GM23338 (cell line): Measurements from ENCODE around the gene NEK6. TPM values are rescaled to one million over a fixed set of nuclear protein-coding genes. Genes with fewer than 3 reads are reported as not detected.

Experiments
- ATAC-seq: fragments of 200-7000 bp; cut with Tn5 transposase; 3 replicates; pipeline ENCODE4 v1.9.1; 2020
- DNase-seq: peaks from one replicate; pipeline ENCODE4 v3.0.0-alpha.2; 2015; ENCODE audit warnings: low spot score
- H2AFZ ChIP-seq: fragments of 200-600 bp; sonication (generic); 2 replicates; pipeline ENCODE4 v1.8.0; 2016; ENCODE audit warnings: antibody characterized with exemption, mild to moderate bottlenecking, moderate library complexity
- H3F3A ChIP-seq: fragments of 200-600 bp; sonication (generic); replicated peaks from 2 replicates; pipeline ENCODE4 v1.8.0; 2017; ENCODE audit warnings: antibody characterized with exemption, mixed run types, low read depth
- H3K27ac ChIP-seq: fragments of 200-600 bp; sonication (generic); 2 replicates; pipeline ENCODE4 v1.6.1; 2016; ENCODE audit warnings: low read depth
- H3K27me3 ChIP-seq: fragments of 200-600 bp; sonication (generic); 2 replicates; pipeline ENCODE4 v1.8.0; 2016; ENCODE audit warnings: mild to moderate bottlenecking, mixed run types, moderate library complexity; ENCODE audit not compliant: insufficient read depth
- H3K36me3 ChIP-seq: fragments of 200-600 bp; sonication (generic); 2 replicates; pipeline ENCODE4 v1.8.0; 2016; ENCODE audit warnings: mild to moderate bottlenecking; ENCODE audit not compliant: insufficient read depth
- H3K4me1 ChIP-seq: fragments of 200-600 bp; sonication (generic); 2 replicates; pipeline ENCODE4 v1.8.0; 2016; ENCODE audit warnings: mild to moderate bottlenecking, moderate library complexity; ENCODE audit not compliant: insufficient read depth
- H3K4me2 ChIP-seq: fragments of 200-600 bp; sonication (generic); 2 replicates; pipeline ENCODE4 v1.7.1; 2017; ENCODE audit warnings: mixed run types
- H3K4me3 ChIP-seq: fragments of 200-600 bp; sonication (generic); 2 replicates; pipeline ENCODE4 v1.6.1; 2016; ENCODE audit warnings: mixed run types
- H3K79me2 ChIP-seq: fragments of 200-600 bp; sonication (generic); replicated peaks from 2 replicates; pipeline ENCODE4 v1.8.0; 2017; ENCODE audit warnings: mild to moderate bottlenecking; ENCODE audit not compliant: insufficient read depth
- H3K9me2 ChIP-seq: fragments of 200-600 bp; sonication (generic); 2 replicates; pipeline ENCODE4 v1.8.0; 2017; ENCODE audit not compliant: insufficient read depth
- H4K20me1 ChIP-seq: fragments of 200-600 bp; sonication (generic); replicated peaks from 2 replicates; pipeline ENCODE4 v1.8.0; 2017; ENCODE audit warnings: mild to moderate bottlenecking; ENCODE audit not compliant: insufficient read depth
- H3K27ac Mint-ChIP-seq: 2 replicates; pipeline ENCODE4 v1.8.0; 2020; ENCODE audit warnings: inconsistent platforms, mild to moderate bottlenecking, moderate library complexity, mixed read lengths
- H3K27me3 Mint-ChIP-seq: 3 replicates; pipeline ENCODE4 v1.8.0; 2022; ENCODE audit warnings: low read depth, mild to moderate bottlenecking, moderate library complexity, mixed read lengths, inconsistent platforms; ENCODE audit not compliant: insufficient read depth, poor library complexity
- H3K36me3 Mint-ChIP-seq: 3 replicates; pipeline ENCODE4 v1.8.0; 2021; ENCODE audit warnings: low read depth, mild to moderate bottlenecking, inconsistent platforms, moderate library complexity, mixed read lengths
- H3K4me1 Mint-ChIP-seq: 3 replicates; pipeline ENCODE4 v1.8.0; 2020; ENCODE audit warnings: mild to moderate bottlenecking, inconsistent platforms, mixed read lengths
- H3K4me3 Mint-ChIP-seq: 3 replicates; pipeline ENCODE4 v1.8.0; 2021; ENCODE audit warnings: moderate library complexity, mild to moderate bottlenecking, inconsistent platforms, mixed read lengths
- H3K9me3 Mint-ChIP-seq: 3 replicates; pipeline ENCODE4 v1.8.0; 2020; ENCODE audit warnings: moderate library complexity, mild to moderate bottlenecking, inconsistent platforms, mixed read lengths
- CREB1 ChIP-seq: fragments of 250-450 bp; sonication (Bioruptor Pico); IDR thresholded peaks from 2 replicates; pipeline ENCODE4 v1.5.0; 2020; ENCODE audit warnings: low read depth, mild to moderate bottlenecking, moderate library complexity
- EZH2 ChIP-seq: fragments of 200-600 bp; sonication (generic); IDR thresholded peaks from one replicate; pipeline ENCODE4 v1.8.0; 2017; ENCODE audit warnings: antibody characterized with exemption, mild to moderate bottlenecking, low read depth; ENCODE audit not compliant: unreplicated experiment
- EZH2phosphoT487 ChIP-seq: fragments of 200-600 bp; sonication (generic); IDR thresholded peaks from one replicate; pipeline ENCODE4 v1.8.1; 2018; ENCODE audit warnings: antibody characterized with exemption; ENCODE audit not compliant: unreplicated experiment
- JUNB ChIP-seq: IDR thresholded peaks from one replicate; pipeline ENCODE4 v1.6.1; 2016; ENCODE audit warnings: antibody characterized with exemption; ENCODE audit not compliant: unreplicated experiment
- NANOG ChIP-seq: IDR thresholded peaks from 2 replicates; pipeline ENCODE4 v1.6.1; 2016; ENCODE audit warnings: antibody characterized with exemption, borderline replicate concordance
- POLR2AphosphoS5 ChIP-seq: IDR thresholded peaks from 2 replicates; pipeline ENCODE4 v1.6.1; 2016; ENCODE audit warnings: antibody characterized with exemption, low read depth
- STAT1 ChIP-seq: IDR thresholded peaks from one replicate; pipeline ENCODE4 v1.6.1; 2016; ENCODE audit warnings: antibody characterized with exemption; ENCODE audit not compliant: unreplicated experiment
- ZNF114 ChIP-seq: fragments of 250-450 bp; sonication (Bioruptor Pico); IDR thresholded peaks from 2 replicates; pipeline ENCODE4 v1.5.0; 2020; ENCODE audit warnings: mild to moderate bottlenecking, moderate library complexity
- ZNF331 ChIP-seq: fragments of 250-450 bp; sonication (Bioruptor Pico); IDR thresholded peaks from 2 replicates; pipeline ENCODE4 v1.5.0; 2020; ENCODE audit warnings: low read depth, mild to moderate bottlenecking, moderate library complexity
- polyA plus RNA-seq: library from polyadenylated mRNA; unstranded; fragments of >200 nt; fragmentation: Nextera tagmentation; extraction: Ambion mirVana; gene quantifications from 2 replicates; pipeline ENCODE4 v1.2.1, GENCODE V29; 2016
- total RNA-seq: library from RNA; depleted of rRNA; stranded (reverse); fragments of >200 nt; shearing (Covaris generic); gene quantifications from 2 replicates; pipeline ENCODE4 v1.2.3, GENCODE V29; 2014
- TF ChIP-seq, protein P1 (sequence below): fragments of 250-450 bp; sonication (Bioruptor Pico); IDR thresholded peaks from 2 replicates; pipeline ENCODE4 v1.5.0; 2020; ENCODE audit warnings: mild to moderate bottlenecking, moderate library complexity
- TF ChIP-seq, protein P2 (sequence below): IDR thresholded peaks from 2 replicates; pipeline ENCODE4 v1.6.1; 2016; ENCODE audit warnings: antibody characterized with exemption
- TF ChIP-seq, protein P3 (sequence below), 2 experiments: fragments of 200-600 bp in 1 of 2; sonication (generic) in 1 of 2; conservative IDR thresholded peaks; 2 replicates each; pipeline versions ENCODE4 v1.5.1 to v1.6.1; 2016 to 2017; ENCODE audit warnings: antibody characterized with exemption in 2 of 2, low read depth in 2 of 2, mild to moderate bottlenecking in 2 of 2, moderate library complexity in 1 of 2
- TF ChIP-seq, protein P4 (sequence below): IDR thresholded peaks from one replicate; pipeline ENCODE4 v1.6.1; 2018; ENCODE audit warnings: antibody characterized with exemption; ENCODE audit not compliant: unreplicated experiment

NEK6 gene
- total and polyA plus RNA-seq, 2 experiments from 2014 or later, result 8.1 to 11.2 TPM

DNA sequence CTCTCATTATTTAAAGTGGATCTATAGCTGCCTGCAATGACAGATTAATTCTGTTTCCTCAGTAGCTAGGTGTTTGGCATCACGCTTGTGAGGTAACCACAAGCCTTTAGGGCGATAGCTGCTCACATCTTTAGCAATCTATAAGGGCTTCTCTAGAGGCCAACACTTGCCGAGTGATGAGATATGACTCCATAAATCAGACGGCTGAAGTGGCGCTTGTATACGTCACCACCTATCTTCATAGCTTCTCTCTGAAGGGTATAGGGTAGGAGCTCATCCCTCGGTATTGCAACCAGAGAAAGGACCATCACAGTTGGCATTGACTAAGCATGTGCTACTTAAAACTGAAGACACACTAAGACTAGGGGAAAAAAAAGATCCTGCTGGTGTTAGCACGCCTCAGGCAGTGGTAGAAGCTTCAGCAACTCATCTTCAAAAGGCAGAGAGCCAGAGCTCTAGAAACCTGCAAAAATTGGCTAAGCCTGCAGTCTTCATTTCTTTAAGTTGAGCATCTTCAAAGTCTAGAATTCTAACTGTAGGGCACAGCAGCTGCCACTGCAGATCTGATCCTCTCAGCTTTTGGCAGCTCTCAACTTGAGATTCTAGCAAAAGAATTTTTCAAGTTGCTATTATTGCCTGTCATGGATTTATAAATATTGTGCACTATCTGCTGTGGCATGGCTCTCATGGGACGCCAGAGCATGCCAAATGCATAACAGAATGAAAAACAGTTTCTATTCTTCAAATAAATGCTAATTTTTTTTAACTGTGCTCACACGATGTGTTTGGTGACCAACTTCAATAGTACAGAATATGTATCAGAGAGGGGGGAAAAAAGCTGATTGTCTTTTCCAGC is 120.0 kb downstream of the NEK6 start:
- Mint-ChIP-seq H3K27me3 (no peaks in the 10 kb centered on the region), H3K4me3 (no peak overlapping the region), H3K4me1 (peaks cover 3% of the 10 kb centered on the region; the same call in 2 of the 3 replicates), H3K27ac (no peak overlapping the region), H3K9me3 (peaks cover 3% of the 10 kb centered on the region; the same call in 2 of the 3 replicates), H3K36me3 (peaks cover 25% of the 10 kb centered on the region; the same call in 2 of the 3 replicates)
- ATAC-seq, result no peak
- no peaks in the 10 kb centered on the region for H3K36me3 ChIP-seq
- H3K4me3 ChIP-seq, result no peak overlapping the region
- no peak overlapping the region for H3K27ac ChIP-seq
- H3K79me2 ChIP-seq, result peaks cover 88% of the 10 kb centered on the region
- no peak overlapping the region for H2AFZ ChIP-seq
- H3F3A ChIP-seq, result no peaks in the 10 kb centered on the region
- no peak for DNase-seq
- no peak overlapping the region for H3K4me2 ChIP-seq
- no peaks in the 10 kb centered on the region for H3K9me2 ChIP-seq
- H3K4me1 ChIP-seq, result no peaks in the 10 kb centered on the region
- no peaks in the 10 kb centered on the region for H3K27me3 ChIP-seq
- TF ChIP-seq, protein P1, sequence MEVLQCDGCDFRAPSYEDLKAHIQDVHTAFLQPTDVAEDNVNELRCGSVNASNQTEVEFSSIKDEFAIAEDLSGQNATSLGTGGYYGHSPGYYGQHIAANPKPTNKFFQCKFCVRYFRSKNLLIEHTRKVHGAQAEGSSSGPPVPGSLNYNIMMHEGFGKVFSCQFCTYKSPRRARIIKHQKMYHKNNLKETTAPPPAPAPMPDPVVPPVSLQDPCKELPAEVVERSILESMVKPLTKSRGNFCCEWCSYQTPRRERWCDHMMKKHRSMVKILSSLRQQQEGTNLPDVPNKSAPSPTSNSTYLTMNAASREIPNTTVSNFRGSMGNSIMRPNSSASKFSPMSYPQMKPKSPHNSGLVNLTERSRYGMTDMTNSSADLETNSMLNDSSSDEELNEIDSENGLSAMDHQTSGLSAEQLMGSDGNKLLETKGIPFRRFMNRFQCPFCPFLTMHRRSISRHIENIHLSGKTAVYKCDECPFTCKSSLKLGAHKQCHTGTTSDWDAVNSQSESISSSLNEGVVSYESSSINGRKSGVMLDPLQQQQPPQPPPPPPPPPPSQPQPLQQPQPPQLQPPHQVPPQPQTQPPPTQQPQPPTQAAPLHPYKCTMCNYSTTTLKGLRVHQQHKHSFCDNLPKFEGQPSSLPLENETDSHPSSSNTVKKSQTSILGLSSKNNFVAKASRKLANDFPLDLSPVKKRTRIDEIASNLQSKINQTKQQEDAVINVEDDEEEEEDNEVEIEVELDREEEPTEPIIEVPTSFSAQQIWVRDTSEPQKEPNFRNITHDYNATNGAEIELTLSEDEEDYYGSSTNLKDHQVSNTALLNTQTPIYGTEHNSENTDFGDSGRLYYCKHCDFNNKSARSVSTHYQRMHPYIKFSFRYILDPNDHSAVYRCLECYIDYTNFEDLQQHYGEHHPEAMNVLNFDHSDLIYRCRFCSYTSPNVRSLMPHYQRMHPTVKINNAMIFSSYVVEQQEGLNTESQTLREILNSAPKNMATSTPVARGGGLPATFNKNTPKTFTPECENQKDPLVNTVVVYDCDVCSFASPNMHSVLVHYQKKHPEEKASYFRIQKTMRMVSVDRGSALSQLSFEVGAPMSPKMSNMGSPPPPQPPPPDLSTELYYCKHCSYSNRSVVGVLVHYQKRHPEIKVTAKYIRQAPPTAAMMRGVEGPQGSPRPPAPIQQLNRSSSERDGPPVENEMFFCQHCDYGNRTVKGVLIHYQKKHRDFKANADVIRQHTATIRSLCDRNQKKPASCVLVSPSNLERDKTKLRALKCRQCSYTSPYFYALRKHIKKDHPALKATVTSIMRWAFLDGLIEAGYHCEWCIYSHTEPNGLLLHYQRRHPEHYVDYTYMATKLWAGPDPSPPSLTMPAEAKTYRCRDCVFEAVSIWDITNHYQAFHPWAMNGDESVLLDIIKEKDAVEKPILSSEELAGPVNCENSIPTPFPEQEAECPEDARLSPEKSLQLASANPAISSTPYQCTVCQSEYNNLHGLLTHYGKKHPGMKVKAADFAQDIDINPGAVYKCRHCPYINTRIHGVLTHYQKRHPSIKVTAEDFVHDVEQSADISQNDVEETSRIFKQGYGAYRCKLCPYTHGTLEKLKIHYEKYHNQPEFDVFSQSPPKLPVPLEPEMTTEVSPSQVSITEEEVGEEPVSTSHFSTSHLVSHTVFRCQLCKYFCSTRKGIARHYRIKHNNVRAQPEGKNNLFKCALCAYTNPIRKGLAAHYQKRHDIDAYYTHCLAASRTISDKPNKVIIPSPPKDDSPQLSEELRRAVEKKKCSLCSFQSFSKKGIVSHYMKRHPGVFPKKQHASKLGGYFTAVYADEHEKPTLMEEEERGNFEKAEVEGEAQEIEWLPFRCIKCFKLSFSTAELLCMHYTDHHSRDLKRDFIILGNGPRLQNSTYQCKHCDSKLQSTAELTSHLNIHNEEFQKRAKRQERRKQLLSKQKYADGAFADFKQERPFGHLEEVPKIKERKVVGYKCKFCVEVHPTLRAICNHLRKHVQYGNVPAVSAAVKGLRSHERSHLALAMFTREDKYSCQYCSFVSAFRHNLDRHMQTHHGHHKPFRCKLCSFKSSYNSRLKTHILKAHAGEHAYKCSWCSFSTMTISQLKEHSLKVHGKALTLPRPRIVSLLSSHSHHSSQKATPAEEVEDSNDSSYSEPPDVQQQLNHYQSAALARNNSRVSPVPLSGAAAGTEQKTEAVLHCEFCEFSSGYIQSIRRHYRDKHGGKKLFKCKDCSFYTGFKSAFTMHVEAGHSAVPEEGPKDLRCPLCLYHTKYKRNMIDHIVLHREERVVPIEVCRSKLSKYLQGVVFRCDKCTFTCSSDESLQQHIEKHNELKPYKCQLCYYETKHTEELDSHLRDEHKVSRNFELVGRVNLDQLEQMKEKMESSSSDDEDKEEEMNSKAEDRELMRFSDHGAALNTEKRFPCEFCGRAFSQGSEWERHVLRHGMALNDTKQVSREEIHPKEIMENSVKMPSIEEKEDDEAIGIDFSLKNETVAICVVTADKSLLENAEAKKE (CRISPR knock-in tag), result no peak
- TF ChIP-seq CREB1, result no peak
- TF ChIP-seq EZH2, result no peak
- TF ChIP-seq NANOG, result no peak
- no peak for TF ChIP-seq STAT1
- TF ChIP-seq JUNB, result no peak
- TF ChIP-seq EZH2phosphoT487, result no peak
- TF ChIP-seq ZNF114 (CRISPR knock-in tag), result no peak
- TF ChIP-seq, protein P2, sequence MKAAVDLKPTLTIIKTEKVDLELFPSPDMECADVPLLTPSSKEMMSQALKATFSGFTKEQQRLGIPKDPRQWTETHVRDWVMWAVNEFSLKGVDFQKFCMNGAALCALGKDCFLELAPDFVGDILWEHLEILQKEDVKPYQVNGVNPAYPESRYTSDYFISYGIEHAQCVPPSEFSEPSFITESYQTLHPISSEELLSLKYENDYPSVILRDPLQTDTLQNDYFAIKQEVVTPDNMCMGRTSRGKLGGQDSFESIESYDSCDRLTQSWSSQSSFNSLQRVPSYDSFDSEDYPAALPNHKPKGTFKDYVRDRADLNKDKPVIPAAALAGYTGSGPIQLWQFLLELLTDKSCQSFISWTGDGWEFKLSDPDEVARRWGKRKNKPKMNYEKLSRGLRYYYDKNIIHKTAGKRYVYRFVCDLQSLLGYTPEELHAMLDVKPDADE, result no peak
- no peak for TF ChIP-seq POLR2AphosphoS5
- TF ChIP-seq, protein P3, sequence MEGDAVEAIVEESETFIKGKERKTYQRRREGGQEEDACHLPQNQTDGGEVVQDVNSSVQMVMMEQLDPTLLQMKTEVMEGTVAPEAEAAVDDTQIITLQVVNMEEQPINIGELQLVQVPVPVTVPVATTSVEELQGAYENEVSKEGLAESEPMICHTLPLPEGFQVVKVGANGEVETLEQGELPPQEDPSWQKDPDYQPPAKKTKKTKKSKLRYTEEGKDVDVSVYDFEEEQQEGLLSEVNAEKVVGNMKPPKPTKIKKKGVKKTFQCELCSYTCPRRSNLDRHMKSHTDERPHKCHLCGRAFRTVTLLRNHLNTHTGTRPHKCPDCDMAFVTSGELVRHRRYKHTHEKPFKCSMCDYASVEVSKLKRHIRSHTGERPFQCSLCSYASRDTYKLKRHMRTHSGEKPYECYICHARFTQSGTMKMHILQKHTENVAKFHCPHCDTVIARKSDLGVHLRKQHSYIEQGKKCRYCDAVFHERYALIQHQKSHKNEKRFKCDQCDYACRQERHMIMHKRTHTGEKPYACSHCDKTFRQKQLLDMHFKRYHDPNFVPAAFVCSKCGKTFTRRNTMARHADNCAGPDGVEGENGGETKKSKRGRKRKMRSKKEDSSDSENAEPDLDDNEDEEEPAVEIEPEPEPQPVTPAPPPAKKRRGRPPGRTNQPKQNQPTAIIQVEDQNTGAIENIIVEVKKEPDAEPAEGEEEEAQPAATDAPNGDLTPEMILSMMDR (conservative IDR thresholded peaks at IDR 0.05; ENCODE audit: low read depth in 2 of 2), result no peak
- TF ChIP-seq ZNF331 (CRISPR knock-in tag), result no peak
- TF ChIP-seq, protein P4, sequence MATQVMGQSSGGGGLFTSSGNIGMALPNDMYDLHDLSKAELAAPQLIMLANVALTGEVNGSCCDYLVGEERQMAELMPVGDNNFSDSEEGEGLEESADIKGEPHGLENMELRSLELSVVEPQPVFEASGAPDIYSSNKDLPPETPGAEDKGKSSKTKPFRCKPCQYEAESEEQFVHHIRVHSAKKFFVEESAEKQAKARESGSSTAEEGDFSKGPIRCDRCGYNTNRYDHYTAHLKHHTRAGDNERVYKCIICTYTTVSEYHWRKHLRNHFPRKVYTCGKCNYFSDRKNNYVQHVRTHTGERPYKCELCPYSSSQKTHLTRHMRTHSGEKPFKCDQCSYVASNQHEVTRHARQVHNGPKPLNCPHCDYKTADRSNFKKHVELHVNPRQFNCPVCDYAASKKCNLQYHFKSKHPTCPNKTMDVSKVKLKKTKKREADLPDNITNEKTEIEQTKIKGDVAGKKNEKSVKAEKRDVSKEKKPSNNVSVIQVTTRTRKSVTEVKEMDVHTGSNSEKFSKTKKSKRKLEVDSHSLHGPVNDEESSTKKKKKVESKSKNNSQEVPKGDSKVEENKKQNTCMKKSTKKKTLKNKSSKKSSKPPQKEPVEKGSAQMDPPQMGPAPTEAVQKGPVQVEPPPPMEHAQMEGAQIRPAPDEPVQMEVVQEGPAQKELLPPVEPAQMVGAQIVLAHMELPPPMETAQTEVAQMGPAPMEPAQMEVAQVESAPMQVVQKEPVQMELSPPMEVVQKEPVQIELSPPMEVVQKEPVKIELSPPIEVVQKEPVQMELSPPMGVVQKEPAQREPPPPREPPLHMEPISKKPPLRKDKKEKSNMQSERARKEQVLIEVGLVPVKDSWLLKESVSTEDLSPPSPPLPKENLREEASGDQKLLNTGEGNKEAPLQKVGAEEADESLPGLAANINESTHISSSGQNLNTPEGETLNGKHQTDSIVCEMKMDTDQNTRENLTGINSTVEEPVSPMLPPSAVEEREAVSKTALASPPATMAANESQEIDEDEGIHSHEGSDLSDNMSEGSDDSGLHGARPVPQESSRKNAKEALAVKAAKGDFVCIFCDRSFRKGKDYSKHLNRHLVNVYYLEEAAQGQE, result no peak
- peaks cover 20% of the 10 kb centered on the region for H4K20me1 ChIP-seq
